Right kidney (tissue), 1 donor: ENCODE measurements around the gene ST3GAL3.
"Not testable (repeated sequence)": the region's sequence is repeated elsewhere in the genome, so short reads cannot be mapped to it uniquely, and the experiment has no call there.

Experiments
- DNase-seq: peaks from one replicate; pipeline ENCODE4 v3.0.0-alpha.2; 2016

Gene ST3GAL3

DNA sequence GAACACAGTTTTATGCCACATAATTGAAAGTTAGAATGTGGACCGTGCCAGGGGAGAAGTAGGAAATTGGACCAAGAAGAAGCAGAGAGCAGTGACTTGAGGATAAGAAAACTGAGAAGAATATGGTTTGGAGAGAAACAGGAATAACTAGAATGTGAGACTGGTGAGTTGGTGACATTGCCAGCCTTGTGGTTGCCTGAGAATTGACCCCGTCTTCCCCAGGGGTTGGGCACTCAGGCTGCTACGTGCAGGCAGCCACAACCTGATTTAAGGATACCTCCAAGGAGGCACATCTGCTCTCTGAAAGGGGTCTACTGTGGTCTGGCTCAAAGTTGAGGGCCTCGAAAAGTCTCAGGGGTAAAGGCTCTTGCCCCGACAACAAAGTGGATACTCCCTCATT is 114.1 kb downstream of the ST3GAL3 start:
- no peak for DNase-seq

DNA sequence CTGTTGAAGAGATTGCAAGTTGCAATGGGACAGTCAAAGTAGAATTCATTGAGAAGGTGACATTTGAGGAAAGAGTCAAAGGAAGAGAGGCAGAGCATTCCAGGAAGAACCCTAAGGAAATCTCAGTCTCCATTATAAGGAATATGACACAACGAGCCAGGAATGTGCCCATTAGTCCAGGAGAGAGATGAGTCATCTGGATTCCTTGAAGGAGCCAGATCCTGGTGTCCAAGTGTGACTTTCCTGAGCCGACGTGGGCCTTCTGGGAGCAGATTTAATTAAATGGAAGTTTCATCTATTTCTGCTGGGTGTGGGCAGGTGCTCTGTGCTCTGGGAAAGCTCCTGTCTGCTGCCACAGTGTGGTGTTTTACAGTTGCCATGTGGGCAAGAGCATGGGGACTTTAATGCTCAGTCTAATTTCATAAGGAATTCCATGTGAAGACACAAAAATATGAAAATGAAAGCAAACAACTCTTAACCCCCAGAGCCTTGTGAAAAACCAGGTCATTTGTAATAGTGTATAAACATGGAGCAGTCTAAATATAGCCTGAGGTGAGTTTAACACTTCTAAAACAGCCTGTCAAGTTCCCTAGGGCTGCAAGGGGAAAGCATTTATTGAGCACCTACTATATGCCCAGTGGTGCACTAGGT is 114.8 kb downstream of the ST3GAL3 start:
- no peak for DNase-seq

DNA sequence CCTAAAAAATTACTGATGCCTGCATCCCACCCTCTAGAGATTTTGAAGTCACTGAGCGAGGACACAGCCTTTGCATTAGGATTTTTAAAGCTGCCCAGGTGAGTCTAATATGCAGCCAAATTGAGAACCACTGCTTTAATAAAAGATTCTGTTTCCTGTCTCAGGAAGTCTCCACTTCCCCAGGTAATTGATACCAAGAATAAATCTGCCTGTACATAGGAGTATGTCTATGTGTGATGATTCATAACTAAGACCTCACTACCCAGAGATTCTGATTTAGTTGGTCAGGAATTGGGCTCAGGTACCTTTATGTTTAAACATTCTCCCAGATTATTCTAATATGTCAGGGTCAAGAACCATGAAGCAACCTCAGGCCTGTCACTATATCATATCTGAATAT is 117.5 kb downstream of the ST3GAL3 start:
- DNase-seq, result no peak

DNA sequence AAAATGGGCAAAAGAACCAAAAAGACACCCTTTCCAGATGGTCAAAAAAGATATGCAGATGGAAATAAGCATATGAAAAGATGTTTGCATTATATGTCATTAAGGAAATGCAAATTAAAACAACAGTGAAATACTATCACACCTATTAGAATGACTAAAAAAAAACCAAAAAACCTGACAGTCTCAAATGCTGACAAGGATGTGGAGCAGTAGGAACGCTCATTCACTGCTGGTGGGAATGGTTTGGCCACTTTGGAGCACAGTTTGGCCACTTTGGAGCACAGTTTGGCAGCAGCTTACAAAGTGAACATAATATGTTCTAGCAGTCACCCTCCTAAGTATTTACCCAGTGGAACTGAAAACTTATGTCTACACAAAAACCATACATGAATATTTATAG is 121.2 kb downstream of the ST3GAL3 start:
- no peak for DNase-seq

DNA sequence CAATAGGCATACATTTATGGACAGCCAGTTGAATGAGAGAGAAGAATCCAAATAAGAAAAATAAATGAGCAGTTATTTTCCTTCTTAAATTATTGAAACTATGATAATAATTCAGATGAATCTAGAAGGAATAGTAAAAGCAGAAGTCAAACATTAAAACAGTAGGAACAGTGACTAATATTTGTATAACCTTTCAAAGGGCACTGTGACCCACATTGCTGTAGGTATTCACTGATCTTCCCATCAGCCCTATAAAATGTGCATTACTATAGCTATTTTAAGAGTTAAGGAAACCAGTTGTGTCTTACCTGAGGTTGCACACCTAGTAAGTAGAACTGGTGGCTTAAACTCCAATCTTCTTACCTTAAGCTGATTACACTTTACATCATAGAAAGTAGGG is 123.5 kb downstream of the ST3GAL3 start:
- DNase-seq, result no peak

DNA sequence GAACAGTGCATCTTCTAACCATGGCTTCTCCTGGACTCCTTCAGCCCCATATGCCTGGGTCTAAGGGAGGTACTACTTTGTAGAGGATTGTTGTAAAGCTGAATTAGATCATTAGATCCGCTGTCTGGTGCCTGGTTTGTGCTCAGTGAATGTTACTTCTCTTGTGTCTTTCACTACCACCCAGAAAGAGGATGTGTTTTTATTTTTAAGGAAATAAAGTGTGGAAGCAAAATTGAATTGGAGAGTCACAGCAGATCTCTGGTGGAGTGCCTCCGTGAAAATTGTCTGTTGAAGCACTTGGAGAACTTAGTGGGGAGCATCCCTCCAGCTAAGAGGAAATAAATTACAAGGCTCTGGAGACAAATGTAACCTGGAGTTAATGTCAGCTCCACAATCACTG is 124.5 kb downstream of the ST3GAL3 start:
- no peak for DNase-seq

DNA sequence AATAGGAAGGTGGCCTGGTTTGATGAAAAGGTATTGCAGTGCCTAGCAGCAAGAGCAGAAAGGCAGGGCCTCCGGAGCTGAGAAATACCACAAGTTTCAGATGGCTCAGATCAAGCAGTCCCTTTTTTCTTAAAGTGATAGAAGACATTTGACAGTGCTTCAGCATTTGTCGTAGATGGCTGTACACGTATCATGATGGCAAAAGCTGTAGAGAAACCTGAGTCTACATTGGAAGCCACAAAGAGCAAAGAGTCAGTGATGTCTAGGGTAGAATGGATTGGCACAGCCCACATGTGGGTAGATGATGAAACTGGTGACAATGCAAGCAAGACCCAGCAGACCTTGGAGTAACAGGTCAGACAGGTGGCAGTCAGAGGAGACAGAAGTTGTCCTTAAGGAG is 124.9 kb downstream of the ST3GAL3 start:
- no peak for DNase-seq

DNA sequence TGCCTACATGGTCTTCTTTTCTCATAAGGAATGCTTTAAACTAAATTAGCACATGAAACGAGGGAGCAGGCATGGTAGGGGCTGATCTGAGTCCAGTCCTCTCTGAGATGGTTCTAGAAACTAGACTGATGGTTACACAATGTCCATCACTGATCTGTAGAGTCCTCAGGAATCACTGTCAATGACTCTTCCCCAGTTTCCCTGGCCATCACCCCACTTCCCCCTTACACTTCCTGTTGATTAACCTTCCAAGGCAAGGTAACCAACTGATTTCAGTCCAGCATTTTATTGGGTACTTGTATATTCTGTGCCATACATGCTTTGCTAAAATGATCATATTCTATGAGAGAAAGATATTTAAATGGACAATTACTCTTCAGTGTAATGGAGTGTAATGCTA is 125.7 kb downstream of the ST3GAL3 start:
- DNase-seq, result no peak

DNA sequence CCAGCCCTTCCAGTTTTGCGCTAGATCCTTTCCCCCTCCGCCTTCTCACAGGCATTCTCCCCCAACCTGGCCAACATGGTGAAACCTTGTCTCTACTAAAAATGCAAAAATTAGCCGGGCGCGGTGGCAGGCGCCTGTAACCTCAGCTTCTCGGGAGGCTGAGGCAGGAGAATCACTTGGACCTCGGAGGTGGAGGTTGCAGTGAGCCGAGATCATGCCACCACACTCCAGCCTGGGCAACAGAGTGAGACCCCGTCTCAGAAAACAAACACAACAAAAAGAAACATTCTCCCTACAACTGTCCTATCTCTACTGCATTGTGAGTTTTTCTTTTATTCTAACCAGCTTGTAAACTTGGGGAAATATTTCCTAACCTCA is 126.6 kb downstream of the ST3GAL3 start:
- not testable (repeated sequence) for DNase-seq

DNA sequence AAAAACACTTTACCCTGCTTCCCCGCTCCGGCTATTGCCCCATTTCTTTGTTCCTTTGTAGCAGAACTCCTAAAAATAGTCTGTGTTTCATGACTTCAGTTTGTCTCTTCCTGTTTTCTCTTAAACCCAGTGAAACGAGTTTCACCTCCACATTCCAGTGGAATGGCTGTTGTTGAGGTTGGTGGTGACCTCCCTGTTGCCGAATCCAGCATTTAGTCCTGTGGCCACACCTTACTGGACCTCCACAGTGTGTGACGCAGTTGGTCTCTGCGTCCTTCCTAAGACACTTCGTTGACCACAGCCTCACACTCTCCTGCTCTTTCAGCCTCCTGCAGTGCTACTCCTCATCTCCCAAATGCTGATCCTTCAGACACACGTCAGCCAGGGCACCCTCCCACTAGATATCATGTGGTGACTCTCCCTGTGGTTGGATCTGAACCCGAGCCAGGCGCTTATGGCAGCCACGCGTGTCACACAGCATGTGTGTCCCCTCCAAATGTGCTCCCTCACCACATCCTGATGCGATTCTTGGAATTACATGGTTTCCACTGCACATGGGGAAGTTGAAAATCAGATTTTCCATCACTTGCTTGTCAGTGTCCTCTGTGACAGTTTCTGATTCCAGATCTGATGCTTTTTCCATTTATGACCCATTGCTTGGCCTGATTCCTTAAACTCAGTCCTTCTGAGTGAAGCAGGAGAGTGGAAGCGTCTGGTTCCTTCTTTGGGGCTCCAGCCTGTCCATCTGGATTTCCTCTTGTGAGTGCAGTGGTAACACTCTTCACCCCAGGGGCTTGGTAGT is 127.1 kb downstream of the ST3GAL3 start:
- no peak for DNase-seq

DNA sequence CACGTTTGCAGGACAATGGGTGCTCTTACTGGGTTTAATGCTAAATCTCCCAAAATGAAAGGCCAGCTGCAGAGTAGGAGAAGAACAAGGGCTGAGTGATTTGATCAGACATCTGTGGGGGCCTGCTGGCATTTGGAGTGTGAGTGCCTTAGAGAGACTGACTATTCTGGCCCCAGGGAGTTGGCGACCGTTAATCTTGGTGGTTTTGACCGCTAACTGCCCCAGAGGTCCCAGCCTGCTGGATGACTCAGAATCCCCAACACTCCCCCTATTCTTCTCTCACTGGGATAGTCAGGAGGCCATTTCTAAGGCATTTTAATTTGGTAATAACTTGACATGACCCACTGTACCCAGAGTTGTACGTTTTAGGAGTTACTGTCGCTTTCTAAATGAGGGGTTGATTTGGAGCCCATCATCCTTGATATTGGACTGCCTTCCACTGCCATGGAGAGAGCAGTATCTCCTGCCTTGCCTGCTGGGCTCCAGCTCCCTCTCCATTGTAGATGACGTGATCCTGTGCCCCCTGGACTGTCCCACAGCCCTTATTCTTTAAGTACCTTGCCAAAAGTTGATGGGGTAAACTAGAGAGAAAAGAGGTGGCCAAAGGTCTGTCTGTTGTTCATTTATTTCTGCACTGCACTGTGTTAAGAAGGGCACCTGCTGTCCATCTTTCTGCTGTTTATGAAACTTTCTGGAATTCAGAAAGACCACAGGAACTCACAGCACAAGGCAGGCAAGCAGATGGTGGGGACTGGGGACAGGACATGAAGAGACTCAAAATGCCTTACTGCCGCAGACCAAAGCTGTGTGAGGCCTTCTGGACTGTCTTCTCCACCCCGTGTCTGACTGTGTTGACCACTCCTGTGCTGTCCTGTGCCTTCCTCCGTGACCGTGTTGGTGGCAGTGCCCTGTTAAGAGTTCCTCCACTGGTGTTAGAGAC is 128.0 kb downstream of the ST3GAL3 start:
- no peak for DNase-seq

DNA sequence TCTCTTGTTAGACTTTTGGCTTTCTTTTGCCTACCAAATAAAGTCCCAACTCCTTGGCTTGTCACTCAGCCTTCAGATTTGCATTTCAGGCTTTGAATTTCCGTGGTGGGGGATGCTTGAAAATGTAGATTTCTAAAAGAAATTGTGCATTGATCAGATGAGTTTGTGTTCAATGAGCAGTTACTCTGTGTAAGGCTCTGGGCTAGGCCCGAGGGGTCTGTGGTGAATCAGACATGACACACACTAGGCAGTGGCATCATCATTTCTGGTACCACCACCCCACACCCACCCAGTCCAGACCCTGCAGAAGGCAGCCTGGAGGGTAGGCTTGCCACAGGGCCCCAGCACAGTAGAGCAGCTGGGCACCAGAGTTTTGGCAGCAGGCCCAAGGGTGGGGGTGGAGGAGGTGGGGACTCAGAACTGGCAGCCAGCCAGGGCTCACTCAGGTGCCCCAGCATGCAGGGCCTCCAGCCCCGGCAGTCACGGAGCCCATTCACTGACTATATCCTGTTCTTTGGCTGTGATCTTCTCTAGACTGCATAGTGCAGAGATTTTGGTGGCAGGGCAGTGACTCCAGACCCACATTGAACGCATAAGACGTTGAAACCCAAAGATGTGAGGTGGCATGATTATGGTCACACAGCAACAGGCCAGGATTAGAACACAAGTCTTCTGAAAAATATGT is 129.1 kb downstream of the ST3GAL3 start:
- peak; percentile 35 for DNase-seq

DNA sequence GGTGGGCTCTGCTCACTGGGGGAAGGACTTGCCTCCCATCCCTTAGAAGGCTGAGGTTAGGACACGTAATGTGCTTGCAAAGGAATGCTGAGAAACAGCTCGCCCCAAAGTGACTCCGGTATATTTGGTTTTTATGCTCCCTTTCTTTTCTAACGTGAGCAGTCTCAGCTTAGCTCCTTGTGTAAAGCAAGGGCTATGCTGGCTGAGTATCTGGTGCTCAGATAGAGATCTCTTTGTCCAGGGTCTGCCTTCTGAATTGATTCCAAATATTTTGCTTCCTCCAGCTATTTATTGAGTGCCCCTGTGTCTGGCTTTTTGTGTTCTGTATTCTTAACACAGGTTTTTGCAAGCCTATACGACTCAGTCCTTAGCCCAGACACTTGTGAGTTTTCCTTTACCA is 131.7 kb downstream of the ST3GAL3 start:
- no peak for DNase-seq

DNA sequence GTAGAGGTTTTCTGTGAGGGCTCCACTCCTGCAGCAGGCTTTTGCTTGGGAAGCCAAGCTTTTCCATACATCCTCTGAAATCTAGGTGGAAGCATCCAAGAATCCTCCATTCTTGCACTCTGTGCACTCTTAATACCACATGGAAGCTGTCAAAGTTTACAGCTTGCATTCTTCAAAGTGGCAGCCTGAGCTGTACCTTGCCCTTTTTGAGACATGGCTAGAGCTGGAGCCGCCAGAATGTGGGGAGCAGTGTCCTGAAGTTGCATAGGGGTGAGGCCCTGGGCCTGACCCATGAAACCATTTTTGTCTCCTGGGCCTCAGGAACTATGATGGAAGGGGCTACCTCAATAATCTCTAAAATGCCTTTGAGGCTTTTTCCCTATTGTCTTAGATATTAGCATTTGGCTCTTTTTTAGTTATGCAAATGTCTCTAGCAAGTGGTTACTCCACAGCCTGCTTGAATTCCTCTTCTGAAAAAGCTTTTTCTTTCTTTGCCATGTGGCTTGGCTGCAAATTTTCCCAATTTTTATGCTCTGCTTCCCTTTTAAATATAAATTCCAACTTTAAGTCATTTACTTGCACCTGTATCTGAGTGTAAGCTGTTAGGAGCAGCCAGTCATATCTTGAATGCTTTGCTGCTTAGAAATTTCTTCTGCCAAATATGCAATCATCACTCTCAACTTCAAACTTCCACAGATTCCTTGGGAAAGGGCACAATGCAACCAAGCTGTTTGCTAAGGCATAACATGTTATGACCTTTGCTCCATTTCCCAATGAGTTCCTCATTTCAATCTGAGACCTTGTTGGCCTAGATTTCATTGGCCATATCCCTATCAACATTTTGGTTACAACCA is 134.2 kb downstream of the ST3GAL3 start:
- DNase-seq, result no peak

DNA sequence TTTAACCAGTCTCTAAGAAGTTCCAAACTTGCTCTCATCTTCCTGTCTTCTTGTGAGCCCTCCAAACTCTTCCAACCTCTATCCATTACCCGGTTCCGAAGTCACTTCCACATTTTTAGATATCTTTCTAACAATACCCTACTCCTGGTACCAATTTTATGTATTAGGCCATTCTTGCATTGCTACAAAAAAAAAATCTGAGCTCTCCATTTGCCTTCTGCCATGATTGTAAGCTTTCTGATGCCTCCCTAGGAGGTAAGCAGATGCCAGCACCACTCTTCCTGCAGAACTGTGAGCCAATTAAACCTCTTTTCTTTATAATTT is 134.8 kb downstream of the ST3GAL3 start:
- DNase-seq, result no peak

DNA sequence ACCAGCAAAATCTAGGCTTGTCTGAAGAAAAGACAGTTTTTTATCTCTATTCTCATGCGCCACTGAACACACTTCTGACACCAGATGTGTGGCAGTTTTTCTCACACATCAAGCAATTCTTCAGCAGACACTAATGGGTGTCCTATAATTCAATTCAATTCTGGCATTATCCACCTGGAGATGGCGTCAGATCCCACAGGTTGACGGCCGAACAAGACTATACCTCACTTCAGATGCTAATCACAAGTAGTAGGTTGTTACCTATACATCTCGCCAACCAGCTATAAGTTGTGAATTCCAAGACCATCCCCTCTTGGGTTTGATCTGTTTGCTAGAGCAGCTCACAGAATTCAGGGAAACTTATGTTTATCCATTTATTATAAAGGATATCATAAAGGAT is 136.3 kb downstream of the ST3GAL3 start:
- no peak for DNase-seq

DNA sequence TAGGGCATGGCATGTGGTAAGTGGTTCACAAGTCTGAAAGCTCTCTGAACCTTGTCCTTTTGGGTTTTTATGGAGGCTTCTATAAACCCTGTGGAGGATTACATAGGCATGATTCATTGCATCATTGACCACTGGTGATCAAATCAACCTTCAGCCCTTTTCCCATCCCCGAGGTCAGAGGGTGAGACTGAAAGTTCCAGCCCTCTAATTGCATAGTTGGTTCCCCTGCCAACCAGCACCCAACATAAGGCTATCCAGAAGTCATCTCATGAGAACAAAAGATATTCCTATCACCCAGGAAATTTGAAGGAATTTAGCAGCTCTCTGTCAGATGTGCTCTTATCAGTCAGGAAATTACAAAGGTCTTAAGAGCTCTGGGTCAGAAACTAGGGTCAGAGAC is 136.8 kb downstream of the ST3GAL3 start:
- DNase-seq, result no peak

DNA sequence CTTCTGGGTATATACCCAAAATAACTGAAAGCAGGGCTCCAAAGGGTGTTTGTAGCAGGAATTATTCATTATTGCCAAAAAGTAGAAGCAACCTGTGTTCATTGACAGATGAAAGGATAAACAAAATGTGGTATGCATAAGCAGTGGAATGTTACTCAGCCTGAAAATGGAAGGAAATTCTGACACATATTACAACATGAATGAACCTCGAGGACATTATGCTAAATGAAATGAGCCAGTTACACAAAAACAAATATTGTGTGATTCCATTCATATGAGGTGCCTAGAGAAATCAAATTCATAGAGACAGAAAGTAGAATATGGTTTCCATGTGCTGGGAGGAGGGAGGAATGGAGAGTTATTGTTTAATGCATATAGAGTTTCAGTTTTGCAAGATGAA is 140.0 kb downstream of the ST3GAL3 start:
- DNase-seq, result no peak

DNA sequence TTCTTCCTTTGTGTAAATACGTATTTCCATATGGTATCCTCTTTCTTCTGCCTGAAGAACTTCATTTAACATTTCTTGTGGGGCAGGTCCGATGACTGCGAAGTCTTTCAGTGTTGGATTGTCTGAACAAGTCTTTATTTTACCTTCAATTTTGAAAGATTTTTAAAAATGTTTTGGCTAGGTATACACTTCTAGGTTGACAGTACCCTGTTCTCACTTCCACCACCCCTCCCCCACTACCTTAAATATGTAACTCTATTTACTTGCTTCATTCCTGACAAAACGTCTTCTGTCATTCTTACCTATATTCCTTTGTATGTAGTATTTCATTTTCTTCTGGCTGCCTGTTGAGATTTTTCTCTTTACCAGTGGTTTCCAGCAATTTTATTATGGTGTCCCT is 140.5 kb downstream of the ST3GAL3 start:
- no peak for DNase-seq

DNA sequence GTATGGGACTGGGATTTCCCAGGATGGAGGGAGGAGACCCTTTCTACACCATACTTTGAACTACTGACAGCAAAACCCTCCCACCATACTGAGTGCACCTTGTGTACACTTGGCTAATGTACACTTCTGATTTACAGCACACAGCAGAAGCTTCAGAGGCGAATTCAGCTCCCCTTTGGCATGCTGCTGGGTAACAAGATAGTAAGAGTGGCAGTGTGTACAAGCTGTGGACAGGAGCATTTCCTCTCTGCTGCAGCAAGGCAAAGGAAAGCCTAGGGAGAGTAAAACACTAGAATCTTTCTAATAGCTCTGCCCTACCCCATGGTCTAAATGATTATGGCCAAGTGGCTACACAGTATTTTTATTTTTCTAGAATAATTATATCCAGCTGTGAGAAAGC is 142.3 kb downstream of the ST3GAL3 start:
- DNase-seq, result no peak

DNA sequence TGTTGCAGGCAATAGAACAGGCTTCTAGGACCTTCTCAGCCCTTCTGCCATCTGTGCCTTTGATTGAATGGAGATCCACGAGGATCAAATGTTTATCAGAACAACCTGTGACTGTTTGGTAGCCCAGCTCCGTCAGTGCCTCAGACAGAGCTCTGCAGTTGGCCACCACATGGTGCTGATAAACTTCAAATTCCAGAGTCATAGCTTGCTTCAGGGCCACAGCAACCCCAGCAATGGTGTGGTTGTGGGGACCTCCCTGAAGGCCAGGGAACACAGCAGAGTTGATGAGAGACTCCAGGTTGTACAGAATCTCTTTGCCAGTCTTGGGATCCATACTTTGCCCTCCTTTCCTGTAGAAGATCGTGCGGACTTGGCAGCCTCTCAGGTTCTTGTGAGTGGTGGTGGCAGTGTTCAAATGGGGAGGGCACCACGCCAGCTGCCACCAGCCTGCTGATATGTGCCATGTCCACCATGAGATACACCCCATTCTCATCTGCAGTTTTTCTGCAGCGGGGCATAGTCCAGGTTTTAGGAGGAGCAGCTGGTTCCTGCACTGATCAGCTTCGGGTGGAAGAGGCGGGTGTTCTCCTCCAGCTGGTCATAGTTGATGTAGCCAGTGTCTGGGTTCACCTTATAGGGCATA is 143.4 kb downstream of the ST3GAL3 start:
- no peak for DNase-seq
